RPMI8226 (cell line): ENCODE results near the gene MAN2A2.

ENCODE experiments used
- DNase-seq: peaks from one replicate; pipeline ENCODE4 v3.0.0-alpha.2; 2015

MAN2A2 gene

GRCh38 chr15:90902840-90903732, at the start of gene MAN2A2:
MAN2A2 (plus strand) TSS chr15:90903302; CDS start chr15:90904208, 906 bp downstream.
- DNase-seq: peak; percentile 96

- DNase-seq: no peak
These were observed 48.0 kb upstream of the MAN2A2 start for GRCh38 chr15:90855139-90855538.

- DNase-seq: no peak
These were observed 45.8 kb upstream of the MAN2A2 start for GRCh38 chr15:90857337-90857736.

GRCh38 chr15:90857883-90858443, 45.1 kb upstream of the MAN2A2 start:
- no peak for DNase-seq

GRCh38 chr15:90859234-90860131, 43.6 kb upstream of the MAN2A2 start:
- no peak for DNase-seq

- DNase-seq: no peak
These were observed 42.7 kb upstream of the MAN2A2 start for GRCh38 chr15:90860450-90860849.

DNA sequence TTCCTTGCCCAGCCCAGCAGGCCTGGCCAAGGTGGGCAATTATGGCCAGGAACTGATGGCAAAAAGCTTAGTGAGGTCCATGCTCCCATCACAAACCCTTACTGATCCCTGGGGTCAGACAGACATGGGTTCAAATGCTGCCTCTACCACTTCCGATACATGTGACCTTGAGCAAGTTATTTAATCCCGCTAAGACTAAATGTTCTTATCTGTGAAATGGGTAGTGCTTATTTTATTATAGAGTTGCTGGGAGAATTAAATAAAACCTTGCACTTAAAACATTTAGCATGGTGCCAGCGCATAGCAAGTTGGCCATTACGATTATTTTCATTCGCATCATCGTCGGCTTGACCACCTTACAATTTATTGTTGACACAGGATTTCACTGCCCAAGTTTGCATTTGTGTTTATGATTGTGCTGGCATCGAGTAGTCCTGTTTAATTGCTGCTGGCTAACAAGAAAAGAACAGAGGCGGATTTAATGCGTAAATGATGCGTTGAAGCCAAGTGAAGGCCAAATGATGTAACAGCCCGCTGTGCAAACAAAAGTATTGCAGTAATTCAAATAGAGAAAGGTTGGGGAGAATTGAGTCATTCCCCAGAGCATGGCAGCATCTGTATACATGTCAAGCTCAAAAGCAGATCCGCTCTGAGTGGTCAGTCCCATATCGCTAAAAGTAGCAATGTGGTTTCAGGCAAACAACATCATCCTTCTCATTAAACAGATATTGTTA, 42.0 kb upstream of the MAN2A2 start:
- DNase-seq: no peak

DNA sequence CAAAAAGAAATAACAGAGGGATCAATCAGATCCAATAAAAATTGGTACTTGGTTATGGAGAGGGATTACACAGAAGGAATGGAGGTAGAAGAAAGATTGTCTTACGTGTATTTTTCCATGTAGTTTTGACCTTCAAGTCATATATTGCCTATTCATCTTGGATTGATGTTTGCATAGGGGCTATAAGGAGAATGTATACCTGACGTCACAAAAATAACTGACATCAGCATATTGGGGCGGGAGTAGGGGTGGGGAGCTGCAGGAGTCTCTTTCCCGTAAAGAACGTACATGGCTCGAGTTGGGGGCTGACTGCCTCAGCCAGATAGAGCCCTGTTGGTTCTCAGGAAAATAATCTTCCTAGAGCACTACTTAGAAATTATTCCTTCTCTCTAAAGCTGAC, 40.6 kb upstream of the MAN2A2 start:
- DNase-seq: no peak

GRCh38 chr15:90862964-90863778, 39.9 kb upstream of the MAN2A2 start:
- no peak for DNase-seq

GRCh38 chr15:90863987-90864386, 39.1 kb upstream of the MAN2A2 start:
- no peak for DNase-seq

DNA sequence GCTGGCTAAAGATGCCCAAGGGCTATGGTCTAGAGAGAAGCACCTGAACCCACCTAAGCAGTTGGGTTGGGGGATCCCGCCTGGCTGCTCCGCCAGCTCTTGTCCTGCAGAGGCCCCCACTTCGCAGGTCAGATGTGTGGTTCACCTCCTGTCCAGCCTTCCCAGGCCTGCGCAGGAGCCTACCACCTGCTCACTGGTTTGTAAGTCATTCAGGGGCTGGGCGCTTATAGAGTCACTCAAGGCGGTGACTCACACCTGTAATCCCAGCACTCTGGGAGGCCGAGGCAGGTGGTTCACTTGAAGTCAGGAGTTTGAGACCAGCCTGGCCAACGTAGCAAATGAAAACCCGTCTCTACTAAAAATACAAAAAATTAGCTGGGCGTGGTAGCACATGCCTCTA, 38.6 kb upstream of the MAN2A2 start:
- DNase-seq: no peak

DNA sequence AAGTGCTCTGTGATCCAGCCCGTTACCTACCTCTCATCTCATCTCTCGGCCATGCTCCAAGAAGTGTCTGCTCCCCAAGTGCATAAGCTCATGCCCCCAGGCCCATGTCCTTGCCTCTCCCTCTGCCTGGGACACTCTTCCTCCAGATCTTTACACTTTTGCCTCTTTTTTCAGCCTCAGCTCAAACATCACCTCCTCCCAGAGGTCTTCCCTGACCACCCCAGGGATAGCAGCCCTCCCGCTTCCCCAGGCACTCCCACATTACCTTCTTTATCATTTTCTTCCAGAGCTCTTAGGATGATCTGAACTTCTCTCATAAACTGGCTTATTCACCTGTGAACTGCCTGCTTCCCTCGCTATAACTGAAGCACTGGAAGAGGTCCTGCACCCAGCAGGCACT, 37.4 kb upstream of the MAN2A2 start:
- no peak for DNase-seq

DNA sequence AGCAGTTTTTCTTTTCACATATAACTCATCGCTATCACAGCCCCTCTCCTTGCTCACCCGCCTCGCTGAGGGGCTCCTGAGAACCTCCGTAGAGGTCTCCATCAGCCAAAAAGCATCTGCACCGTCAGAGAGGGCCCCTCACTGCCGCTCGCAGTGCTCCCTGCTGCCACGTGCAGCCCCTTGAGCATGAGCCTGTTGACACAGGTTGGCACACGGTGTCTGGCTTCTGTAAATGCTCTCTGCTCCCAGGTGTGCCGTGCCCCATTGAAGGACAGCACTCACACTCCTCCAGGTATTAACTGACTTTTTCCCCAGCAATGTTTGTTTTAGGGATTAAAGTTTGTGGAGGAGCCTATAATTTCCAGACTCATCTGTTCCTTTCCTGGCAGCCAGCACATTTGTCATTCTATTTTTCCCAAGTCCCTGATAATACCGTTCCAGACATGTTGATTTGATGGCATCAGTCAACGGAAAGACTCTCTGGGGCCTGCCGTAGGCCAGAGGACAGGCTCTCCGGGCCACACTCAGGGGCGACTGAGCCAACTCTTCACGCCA, 36.9 kb upstream of the MAN2A2 start:
- DNase-seq: no peak

DNA sequence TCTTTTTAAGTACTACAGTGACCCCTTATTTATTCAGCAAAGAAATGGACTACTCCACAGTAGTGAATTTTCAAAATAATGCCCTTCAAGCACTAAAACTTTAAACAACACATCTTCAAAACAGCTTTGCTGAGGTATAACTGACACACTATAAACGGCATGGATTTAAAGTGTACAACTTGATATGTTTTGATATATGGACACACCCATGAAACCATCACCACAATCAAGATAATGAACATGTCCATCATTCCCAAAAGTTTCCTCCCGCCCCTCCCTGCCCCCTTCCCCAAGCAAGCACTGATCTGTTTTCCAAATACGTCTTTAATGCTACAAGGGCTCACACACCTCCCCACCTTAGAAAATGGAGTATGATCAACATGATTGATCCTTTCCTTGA, 36.3 kb upstream of the MAN2A2 start:
- DNase-seq: no peak

DNA sequence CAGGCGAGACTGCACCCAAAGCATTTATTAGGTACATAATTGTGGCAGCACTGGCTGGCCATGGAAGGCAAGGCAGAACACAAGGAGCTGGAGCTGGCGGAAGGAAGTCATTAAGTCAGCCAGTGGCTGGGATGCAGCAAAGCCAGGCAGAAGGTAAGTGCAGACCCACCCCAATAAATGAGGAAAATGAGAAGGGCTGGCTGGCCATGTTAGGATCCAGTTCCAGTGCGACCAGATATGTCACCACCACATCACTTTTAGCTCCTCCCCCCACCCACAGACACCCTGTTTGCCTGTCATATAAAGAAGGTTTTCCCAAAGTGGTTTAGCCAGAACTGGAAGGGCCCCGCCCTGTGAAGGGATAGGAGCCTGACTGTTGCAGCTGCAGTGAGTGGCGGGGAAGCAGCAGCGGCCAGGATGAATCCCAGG, 34.8 kb upstream of the MAN2A2 start, which contains the start of gene FURIN:
FURIN (plus strand) TSS at position 328 of the 429 bp plus-strand sequence. CDS start 7,153 bp downstream, outside the sequence.
- DNase-seq: no peak

DNA sequence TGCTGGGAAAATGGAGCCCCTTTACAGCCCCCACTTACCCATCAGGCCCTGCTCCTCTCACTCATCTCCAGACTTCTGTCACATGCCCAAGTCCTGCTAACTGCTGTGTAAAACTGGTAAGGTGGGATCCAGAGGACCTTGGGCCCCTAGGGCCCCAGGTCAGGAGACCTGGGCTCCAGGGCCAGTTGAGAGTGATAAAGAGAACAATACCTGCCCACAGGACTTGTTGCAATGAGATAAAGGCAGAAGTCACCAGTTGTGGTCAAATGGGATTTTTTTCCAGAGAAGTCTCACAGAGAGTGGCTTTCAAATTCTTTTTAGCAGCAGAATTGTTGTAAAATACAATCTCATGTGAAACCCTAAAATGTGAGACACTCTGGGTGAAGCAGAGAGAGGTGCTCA, 34.0 kb upstream of the MAN2A2 start:
- DNase-seq: no peak

- DNase-seq: no peak
These were observed 33.3 kb upstream of the MAN2A2 start for GRCh38 chr15:90869601-90870353.

- DNase-seq: peak; percentile 30
These were observed 32.6 kb upstream of the MAN2A2 start for GRCh38 chr15:90870354-90871138.

- DNase-seq: peak; percentile 44
These were observed 31.9 kb upstream of the MAN2A2 start for GRCh38 chr15:90871139-90871715.
